Measurements from ENCODE around the gene ADCY2.

- TF ChIP-seq RARB (CRISPR knock-in tag; IDR thresholded peaks at IDR 0.05) = no peak
- no peak for TF ChIP-seq ZNF565 (CRISPR knock-in tag; conservative IDR thresholded peaks at IDR 0.05; ENCODE audit: low read depth)
- TF ChIP-seq ZFP30 (CRISPR knock-in tag; IDR thresholded peaks at IDR 0.05) = no peak
These were observed 332.1 kb downstream of the ADCY2 start for GRCh38 chr5:7728076-7728475.

Data from SK-N-SH treated with all-trans-retinoic acid at 6 μM for 48 hours (cell line).